Fibroblast of villous mesenchyme (primary cell): ENCODE data around the gene TBL1XR1. TPM values are rescaled to one million over a fixed set of nuclear protein-coding genes. Genes with fewer than 3 reads are reported as not detected.

Source experiments
- DNase-seq: peaks from one replicate; pipeline ENCODE4 v3.0.0-alpha.2; 2010; ENCODE audit warnings: low read depth
- H3K4me3 ChIP-seq: 2 replicates; pipeline ENCODE4 v1.5.1; 2011; ENCODE audit warnings: low read depth, mild to moderate bottlenecking, low read length
- CTCF ChIP-seq: IDR thresholded peaks from 2 replicates; pipeline ENCODE4 v1.5.1; 2012; ENCODE audit warnings: low read depth, mild to moderate bottlenecking, low read length; ENCODE audit not compliant: insufficient read depth
- total RNA-seq: library from RNA; depleted of rRNA; stranded (reverse); fragments of >200 nt; gene quantifications from 2 replicates; pipeline ENCODE4 v1.2.3, GENCODE V29; 2012

Gene TBL1XR1
- total RNA-seq, 1 donor, result 161 TPM

DNA sequence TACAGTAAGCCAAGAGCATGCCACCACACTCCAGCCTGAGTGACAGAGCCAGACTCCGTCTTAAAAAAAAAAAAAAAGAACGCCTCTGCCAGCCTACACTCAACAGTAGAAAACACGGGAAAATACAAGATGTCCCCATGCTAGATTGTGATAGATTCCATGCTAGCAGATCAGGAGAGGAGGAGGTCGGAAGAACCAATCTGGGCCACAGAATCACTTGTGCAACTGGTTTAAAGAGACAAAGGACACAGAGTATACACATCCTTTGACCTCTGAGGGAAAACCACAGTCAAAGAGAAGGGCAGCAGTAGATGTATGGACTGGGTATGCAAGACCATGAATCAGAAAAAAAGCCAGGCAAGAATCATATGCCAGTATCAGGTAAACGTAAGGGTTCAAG is 15.9 kb downstream of the TBL1XR1 start:
- no peak for DNase-seq
- TF ChIP-seq CTCF, result no peak

GRCh38 chr3:177180506-177180905 is 16.8 kb downstream of the TBL1XR1 start:
- H3K4me3 ChIP-seq, result no peak overlapping the region
- TF ChIP-seq CTCF, result no peak
- DNase-seq, result no peak

More for the DNA sequence above, 15.9 kb downstream of the TBL1XR1 start:
- H3K4me3 ChIP-seq, result no peak overlapping the region

DNA sequence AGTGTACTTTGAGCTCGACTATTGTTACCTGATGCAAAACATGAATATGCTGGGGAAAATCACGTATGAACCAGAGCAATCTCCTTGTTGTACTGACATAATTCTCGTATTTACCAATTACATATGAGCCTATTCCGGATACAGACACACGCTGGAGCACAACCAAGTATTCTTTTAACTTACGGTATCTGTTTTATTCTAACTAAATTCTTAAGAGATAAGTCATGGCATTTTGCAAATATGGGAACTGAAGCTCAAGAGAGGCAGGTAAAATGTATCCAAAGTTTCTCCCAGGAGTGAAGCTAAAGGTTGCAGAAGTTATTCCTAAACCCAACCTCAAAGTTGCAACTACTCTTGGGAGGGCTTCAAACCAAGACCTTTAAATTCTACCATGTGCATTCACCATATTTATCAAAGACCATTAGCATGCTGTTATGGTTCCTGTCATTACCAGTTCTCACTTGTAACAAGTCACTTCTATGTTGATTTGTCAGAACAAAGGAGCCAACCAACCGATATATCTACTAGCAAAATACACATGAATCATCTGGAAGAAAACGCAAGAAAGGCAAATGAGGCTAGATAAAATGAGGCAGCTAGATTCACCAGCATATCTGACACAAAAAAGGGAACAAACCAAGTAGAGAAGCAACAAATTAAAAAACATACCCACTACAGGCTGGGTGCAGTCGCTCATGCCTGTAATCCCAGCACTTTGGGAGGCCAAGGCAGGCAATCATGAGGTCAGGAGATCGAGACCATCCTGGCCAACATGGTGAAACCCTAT is 17.8 kb downstream of the TBL1XR1 start:
- no peak for DNase-seq
- H3K4me3 ChIP-seq, result no peak overlapping the region
- TF ChIP-seq CTCF, result no peak

DNA sequence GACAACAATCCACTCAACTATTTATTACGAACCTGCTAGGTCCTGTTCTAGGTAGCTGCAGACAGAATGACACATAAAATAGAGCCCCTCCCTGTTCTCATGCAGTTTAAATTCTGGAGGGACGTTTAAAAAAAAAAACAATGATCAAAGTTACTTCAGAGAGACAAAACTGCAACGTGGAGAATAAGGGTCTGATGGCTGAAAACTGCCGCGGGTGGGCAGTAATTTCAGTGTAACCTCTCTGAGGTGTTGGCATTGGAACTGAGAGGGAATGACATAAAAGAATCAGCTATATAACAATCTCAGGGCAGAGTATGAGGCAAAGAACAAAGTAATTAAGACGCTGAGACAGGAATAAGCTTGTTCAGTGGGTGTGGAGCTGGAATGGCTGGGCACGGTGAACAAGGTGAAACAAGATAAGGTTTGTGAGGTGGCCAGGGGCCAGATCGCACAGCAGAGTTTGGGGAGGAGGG is 19.5 kb downstream of the TBL1XR1 start:
- H3K4me3 ChIP-seq, result no peak overlapping the region
- no peak for TF ChIP-seq CTCF

GRCh38 chr3:177174607-177175170 is 22.6 kb downstream of the TBL1XR1 start:
- no peak for TF ChIP-seq CTCF
- H3K4me3 ChIP-seq, result no peak overlapping the region
- no peak for DNase-seq

More for the DNA sequence above, 19.5 kb downstream of the TBL1XR1 start:
- DNase-seq, result no peak

DNA sequence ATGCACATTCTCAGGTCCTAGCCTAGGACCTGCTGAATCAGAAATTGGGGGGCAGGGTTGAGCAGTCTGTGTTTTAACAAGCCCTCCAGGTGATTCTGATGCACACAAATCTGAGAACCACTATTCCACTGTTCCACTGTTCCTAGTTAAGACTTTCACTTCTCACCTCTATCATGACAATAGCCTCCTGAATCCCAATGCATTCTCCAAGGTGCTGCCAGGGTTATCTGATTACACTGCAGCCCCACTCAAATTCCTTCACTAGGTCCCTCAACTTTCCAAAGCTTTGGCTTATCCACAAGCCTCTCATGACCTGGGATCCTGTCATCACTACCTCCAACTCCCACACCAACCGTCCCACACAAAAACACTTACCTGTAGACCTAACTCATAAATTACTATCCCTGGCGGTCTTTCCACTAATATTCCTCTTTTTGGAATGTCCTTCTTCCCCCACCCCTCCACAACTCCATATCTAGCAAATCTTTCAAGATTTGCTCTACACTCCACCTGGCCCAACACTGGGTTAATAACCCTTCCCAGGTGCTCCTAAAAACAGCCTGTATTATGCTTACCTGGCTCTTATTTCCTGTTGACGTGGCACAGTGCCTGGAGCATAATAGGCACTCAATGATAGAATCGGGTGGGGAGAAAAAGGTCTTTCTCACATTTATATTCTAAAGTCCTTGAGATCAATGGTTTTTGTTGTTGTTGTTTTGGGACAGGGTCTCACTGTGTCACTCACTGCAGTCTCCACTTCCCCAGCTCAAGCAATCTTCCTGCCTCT is 27.2 kb downstream of the TBL1XR1 start:
- H3K4me3 ChIP-seq, result no peak overlapping the region
- TF ChIP-seq CTCF, result no peak
- no peak for DNase-seq
